ENCODE results near the gene C19orf44. TPM values are rescaled to one million over a fixed set of nuclear protein-coding genes. Genes with fewer than 3 reads are reported as not detected.

C19orf44 gene

DNA sequence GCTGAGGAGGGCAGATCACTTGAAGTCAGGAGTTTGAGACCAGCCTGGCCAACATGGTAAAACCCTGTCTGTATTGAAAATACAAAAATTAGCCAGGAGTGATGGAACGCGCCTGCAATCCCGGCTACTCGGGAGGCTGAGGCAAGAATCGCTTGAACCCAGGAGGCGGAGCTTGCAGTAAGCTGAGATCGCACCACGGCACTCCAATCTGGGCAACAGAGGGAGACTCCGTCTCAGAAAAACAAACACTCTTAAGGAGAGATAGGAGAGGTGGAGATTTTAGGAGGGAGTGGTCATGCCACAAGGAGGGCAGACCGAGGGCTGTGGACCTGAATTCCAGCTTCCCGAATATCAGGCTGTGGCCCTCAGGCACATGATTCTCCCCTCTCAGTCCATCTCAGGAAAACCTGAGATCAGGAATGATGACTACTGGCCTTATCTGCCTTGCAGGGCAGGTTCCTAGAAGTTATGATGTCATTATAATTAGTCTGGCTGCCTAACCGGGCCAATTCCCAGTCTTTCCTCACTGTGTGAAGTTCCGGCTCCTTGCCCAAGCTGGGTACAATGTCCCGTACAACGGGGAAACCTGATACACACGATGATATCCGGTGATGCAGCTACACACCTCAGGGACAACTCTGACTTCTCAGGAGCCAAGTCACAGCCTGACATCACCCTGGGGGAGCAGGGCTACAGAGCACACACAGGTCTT lies 73.6 kb downstream of the C19orf44 start:
- Histone ChIP-seq H3K4me2 (ENCODE audit: low read length, poor library complexity, severe bottlenecking) (no peak overlapping the region), H2BK5ac (ENCODE audit: low read depth, low read length, poor library complexity, severe bottlenecking) (no peak overlapping the region), H3K23ac (ENCODE audit: low read length in 2 of 2) (no peak overlapping the region), H3K36me3 (ENCODE audit: control insufficient read depth in 1 of 2, insufficient read depth in 2 of 2, low read depth in 1 of 2, low read length in 2 of 2) (peaks cover 57 to 62% of the 10 kb centered on the region in 2 experiments), H3K4ac (ENCODE audit: low read depth in 1 of 2, low read length in 2 of 2) (no peak overlapping the region), H4K8ac (ENCODE audit: low read length) (no peak overlapping the region), H4K91ac (ENCODE audit: low read length) (no peak overlapping the region), H2BK12ac (ENCODE audit: low read length in 2 of 2) (no peak overlapping the region), H3K27ac (ENCODE audit: low read length, poor library complexity, severe bottlenecking) (no peak overlapping the region), H3K18ac (ENCODE audit: low read depth in 1 of 2, low read length in 2 of 2) (no peak overlapping the region), H2AFZ (ENCODE audit: low read depth, low read length) (no peak overlapping the region), H3K14ac (ENCODE audit: low read length in 2 of 2) (no peak overlapping the region), H2BK15ac (ENCODE audit: low read depth, poor library complexity, severe bottlenecking) (peak overlapping the region; percentile 44), H3K27me3 (ENCODE audit: control insufficient read depth in 1 of 2, insufficient read depth in 1 of 2, low read length in 2 of 2) (no peaks in the 10 kb centered on the region), H3K79me1 (replicated peaks; ENCODE audit: low read length, poor library complexity, severe bottlenecking) (peaks cover 33% of the 10 kb centered on the region), H3K4me3 (ENCODE audit: insufficient read depth in 1 of 2, low read depth in 1 of 2, low read length in 2 of 2) (no peak overlapping the region), H3K9me3 (ENCODE audit: control insufficient read depth, low read length) (no peaks in the 10 kb centered on the region), H2AK5ac (ENCODE audit: low read length, severe bottlenecking) (no peak overlapping the region), H3K9ac (ENCODE audit: low read length) (peak overlapping the region; percentile 2), H2BK120ac (ENCODE audit: low read depth, low read length) (no peak overlapping the region), H3K4me1 (ENCODE audit: control insufficient read depth, insufficient read depth, low read depth, low read length) (peaks cover 32% of the 10 kb centered on the region)
- WGBS = 95% methylated on average over 17 of the region's 17 CpGs
- DNase-seq = no peak

Small RNA genes lying within 50 kb of the gene (small RNA-seq; reads per million reads assigned to genes)
- not detected for gene RN7SL146P (ENCODE audit: low read depth)
